ENCODE data around the gene AP2S1. TPM values are rescaled to one million over a fixed set of nuclear protein-coding genes. Genes with fewer than 3 reads are reported as not detected.

The AP2S1 gene
- total RNA-seq, 1 donor from 2014 or later = 75.9 TPM

DNA sequence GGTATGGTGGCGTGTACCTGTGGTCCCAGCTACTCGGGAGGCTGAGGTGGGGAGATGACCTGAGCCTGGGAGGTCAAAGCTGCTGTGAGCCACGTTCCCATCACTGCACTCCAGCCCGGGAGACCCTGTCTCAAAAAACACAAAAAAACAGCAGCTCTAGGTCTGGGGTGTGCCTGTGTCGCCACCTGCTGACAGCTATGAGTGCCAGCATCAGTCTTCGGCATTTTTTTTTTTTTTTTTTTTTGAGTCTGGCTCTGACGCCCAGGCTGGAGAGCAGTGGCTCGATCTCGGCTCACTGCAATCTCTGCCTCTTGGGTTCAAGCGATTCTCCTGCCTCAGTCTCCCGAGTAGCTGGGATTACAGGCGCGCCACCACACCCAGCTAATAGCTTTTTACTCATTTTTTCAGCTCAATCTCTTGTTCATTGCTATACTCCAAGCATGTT is 10.1 kb downstream of the AP2S1 start:
- H3K4me3 ChIP-seq = no peak overlapping the region
- H3K27ac ChIP-seq = peak overlapping the region; percentile 70
- H3K36me3 ChIP-seq = peaks cover 0 to 35% of the 10 kb centered on the region in 2 donors
- no peaks in the 10 kb centered on the region for H3K9me3 ChIP-seq
- TF ChIP-seq, protein P1, sequence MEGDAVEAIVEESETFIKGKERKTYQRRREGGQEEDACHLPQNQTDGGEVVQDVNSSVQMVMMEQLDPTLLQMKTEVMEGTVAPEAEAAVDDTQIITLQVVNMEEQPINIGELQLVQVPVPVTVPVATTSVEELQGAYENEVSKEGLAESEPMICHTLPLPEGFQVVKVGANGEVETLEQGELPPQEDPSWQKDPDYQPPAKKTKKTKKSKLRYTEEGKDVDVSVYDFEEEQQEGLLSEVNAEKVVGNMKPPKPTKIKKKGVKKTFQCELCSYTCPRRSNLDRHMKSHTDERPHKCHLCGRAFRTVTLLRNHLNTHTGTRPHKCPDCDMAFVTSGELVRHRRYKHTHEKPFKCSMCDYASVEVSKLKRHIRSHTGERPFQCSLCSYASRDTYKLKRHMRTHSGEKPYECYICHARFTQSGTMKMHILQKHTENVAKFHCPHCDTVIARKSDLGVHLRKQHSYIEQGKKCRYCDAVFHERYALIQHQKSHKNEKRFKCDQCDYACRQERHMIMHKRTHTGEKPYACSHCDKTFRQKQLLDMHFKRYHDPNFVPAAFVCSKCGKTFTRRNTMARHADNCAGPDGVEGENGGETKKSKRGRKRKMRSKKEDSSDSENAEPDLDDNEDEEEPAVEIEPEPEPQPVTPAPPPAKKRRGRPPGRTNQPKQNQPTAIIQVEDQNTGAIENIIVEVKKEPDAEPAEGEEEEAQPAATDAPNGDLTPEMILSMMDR (IDR thresholded peaks at IDR 0.05) = peak; percentile 59 to 92 (median 62)
- TF ChIP-seq POLR2AphosphoS5 (IDR thresholded peaks at IDR 0.05; ENCODE audit: insufficient read depth in 1 of 2, low read depth in 1 of 2) (peak; percentile 43 to 51), POLR2A (IDR thresholded peaks at IDR 0.05) (no peak)
- no peak for DNase-seq (ENCODE audit: extremely low spot score in 2 of 2)
- intact Hi-C loops (cut with DNase I) = loop anchor here (2.0 kb wide), 1 partner anchor 84 kb away; no protein-coding TSS in a partner anchor
- H3K27me3 ChIP-seq = no peaks in the 10 kb centered on the region
- H3K4me1 ChIP-seq = peaks cover 22% of the 10 kb centered on the region

DNA sequence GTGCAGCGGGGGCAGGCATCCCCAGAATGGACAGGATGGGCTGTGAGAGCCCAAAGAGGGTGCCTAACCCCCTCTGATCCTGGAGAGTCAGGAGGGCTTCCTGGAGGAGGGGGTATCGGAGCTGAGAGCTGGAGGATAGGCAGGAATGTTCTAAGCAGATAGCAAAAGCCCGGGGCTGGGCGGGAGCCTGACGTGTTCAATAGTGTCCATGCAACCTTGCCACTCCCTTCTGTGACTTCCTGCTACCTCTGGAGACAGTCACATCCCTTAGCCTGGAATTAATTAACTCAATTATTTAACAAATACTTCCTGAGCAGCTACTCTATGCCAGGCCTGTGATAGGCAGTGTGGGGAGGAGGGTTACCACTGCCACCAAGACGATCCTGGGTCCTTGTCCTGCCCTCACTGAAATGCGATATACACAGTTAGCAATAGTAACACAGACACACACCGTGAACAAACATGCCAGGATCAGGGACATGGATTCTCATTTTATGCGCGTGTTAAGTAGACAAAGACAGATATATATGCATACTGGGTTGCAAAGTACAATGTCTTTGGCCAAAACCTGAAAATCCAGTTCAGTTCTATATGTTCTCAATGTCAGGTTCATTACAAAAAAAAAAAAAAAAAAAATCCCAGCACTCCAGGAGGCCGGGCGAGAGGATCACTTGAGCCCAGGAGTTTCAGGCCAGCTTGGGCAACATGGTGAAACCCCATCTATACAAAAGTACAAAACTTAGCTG is 10.7 kb downstream of the AP2S1 start:
- TF ChIP-seq POLR2AphosphoS5 (IDR thresholded peaks at IDR 0.05; ENCODE audit: insufficient read depth in 1 of 2, low read depth in 1 of 2) (no peak), POLR2A (IDR thresholded peaks at IDR 0.05) (no peak)
- TF ChIP-seq, protein P1 (IDR thresholded peaks at IDR 0.05) = no peak
- Histone ChIP-seq H3K9me3 (no peaks in the 10 kb centered on the region), H3K27ac (peak overlapping the region; percentile 70), H3K27me3 (no peaks in the 10 kb centered on the region), H3K36me3 (peaks cover 0 to 35% of the 10 kb centered on the region in 2 donors), H3K4me3 (no peak overlapping the region), H3K4me1 (peaks cover 22% of the 10 kb centered on the region)
- intact Hi-C loops (cut with DNase I) = loop anchor here (2.0 kb wide), 1 partner anchor 83 kb away; no protein-coding TSS in a partner anchor
- no peak for DNase-seq (ENCODE audit: extremely low spot score in 2 of 2)

DNA sequence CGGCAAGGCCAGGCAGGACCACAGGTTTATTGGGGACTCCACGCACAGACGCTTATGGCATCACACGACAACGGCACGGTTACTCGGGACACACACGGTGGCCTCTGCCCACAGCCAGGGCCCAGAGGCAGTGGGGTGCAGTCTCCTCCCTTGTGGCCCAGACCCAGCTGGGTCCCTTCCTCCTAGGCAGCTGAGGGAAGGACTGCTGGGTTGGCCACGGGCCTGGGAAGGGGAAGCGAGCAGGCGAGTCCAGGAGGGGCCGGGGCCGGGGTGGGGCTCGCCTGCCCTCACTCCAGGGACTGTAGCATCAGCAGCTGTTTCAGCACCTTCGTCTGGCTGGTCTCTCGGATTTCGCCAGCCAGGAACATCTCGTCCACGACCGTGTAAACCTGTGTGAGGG is 12.5 kb downstream of the AP2S1 start:
- Histone ChIP-seq H3K27me3 (no peaks in the 10 kb centered on the region), H3K9me3 (no peaks in the 10 kb centered on the region), H3K4me1 (peaks cover 22% of the 10 kb centered on the region), H3K4me3 (no peak overlapping the region), H3K36me3 (peaks cover 0 to 21% of the 10 kb centered on the region in 2 donors), H3K27ac (no peak overlapping the region)
- no peak for DNase-seq (ENCODE audit: extremely low spot score in 2 of 2)
- intact Hi-C loops (cut with DNase I) = no loop called here
- TF ChIP-seq, protein P1 (IDR thresholded peaks at IDR 0.05) = no peak
- TF ChIP-seq POLR2A (IDR thresholded peaks at IDR 0.05) = no peak
- TF ChIP-seq POLR2AphosphoS5 (IDR thresholded peaks at IDR 0.05; ENCODE audit: insufficient read depth in 1 of 2, low read depth in 1 of 2) = no peak

DNA sequence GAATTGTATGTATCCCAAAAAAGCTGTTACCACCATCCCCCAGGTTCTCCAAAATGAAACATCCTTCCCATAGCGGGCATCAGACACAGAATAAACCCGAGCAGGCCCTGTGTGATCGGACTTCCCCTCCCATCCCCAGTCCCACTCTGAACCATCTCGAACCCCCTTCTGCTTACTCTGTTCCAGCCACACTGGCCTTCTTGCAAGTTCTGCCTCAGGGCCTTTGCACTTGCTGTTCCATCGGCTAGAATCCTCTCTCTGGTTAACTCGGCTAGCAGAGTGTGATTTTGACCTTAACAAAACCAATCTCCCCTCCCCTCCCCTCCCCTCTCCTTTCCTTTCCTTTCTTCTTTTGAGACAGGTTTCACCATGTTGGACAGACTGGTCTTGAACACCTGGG is 15.7 kb downstream of the AP2S1 start:
- Histone ChIP-seq H3K36me3 (peaks cover 0 to 14% of the 10 kb centered on the region in 2 donors), H3K27ac (no peak overlapping the region), H3K4me1 (peaks cover 14% of the 10 kb centered on the region), H3K4me3 (no peak overlapping the region), H3K27me3 (no peaks in the 10 kb centered on the region), H3K9me3 (no peaks in the 10 kb centered on the region)
- intact Hi-C loops (cut with DNase I) = no loop called here
- DNase-seq (ENCODE audit: extremely low spot score in 2 of 2) = no peak
- TF ChIP-seq POLR2A (IDR thresholded peaks at IDR 0.05) (no peak), POLR2AphosphoS5 (IDR thresholded peaks at IDR 0.05; ENCODE audit: insufficient read depth in 1 of 2, low read depth in 1 of 2) (no peak)
- TF ChIP-seq, protein P1 (IDR thresholded peaks at IDR 0.05) = no peak

DNA sequence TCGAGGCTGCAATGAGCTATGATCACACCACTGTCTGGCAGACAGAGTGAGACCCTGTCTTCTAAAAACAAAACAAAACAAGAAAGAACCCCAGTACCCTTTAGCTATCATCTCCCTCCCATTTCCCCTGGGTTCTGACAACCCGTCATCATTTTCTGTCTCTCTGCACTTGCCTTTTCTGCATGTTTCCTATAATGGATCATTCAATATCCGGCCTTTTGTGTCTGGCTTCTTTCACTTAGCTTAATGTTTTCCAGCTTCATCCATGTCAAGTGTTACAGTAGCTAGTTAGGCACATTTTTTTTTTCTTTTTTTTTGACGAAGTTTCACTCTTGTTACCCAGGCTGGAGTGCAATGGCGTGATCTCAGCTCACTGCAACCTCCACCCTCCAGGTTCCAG is 16.5 kb downstream of the AP2S1 start:
- H3K27me3 ChIP-seq = no peaks in the 10 kb centered on the region
- no peak for TF ChIP-seq POLR2A (IDR thresholded peaks at IDR 0.05)
- TF ChIP-seq POLR2AphosphoS5 (IDR thresholded peaks at IDR 0.05; ENCODE audit: insufficient read depth in 1 of 2, low read depth in 1 of 2) = no peak
- intact Hi-C loops (cut with DNase I) = no loop called here
- H3K9me3 ChIP-seq = no peaks in the 10 kb centered on the region
- peaks cover 9% of the 10 kb centered on the region for H3K4me1 ChIP-seq
- H3K4me3 ChIP-seq = no peak overlapping the region
- DNase-seq (ENCODE audit: extremely low spot score in 2 of 2) = no peak
- no peak overlapping the region for H3K27ac ChIP-seq
- peaks cover 0 to 14% of the 10 kb centered on the region in 2 donors for H3K36me3 ChIP-seq
